HepG2 (cell line): ENCODE data around the gene IFIT3. TPM values are rescaled to one million over a fixed set of nuclear protein-coding genes. Genes with fewer than 3 reads are reported as not detected.

Source experiments
- ATAC-seq: fragments of 200-7000 bp; cut with Tn5 transposase; 3 replicates; pipeline ENCODE4 v1.9.1; 2020; ENCODE audit warnings: mild to moderate bottlenecking, moderate library complexity
- BruUV-seq: library from RNA; stranded (reverse); fragments of 400-500 nt; replicated peaks from 2 replicates; lab custom pipeline; 2021; lab: Mats Ljungman, UMichigan
- CTCF ChIA-PET: fragments of 300-600 bp; formaldehyde crosslinking; extraction: SDS; loops from one replicate; lab custom pipeline; 2021; ENCODE audit warnings: low total read pairs, inconsistent platforms, low intra/inter-chr PET ratio; lab: Yijun Ruan, JAX
- POLR2A ChIA-PET: fragments of 350-600 bp; sonication (Branson Sonifier 250); formaldehyde crosslinking; loops from one replicate; lab custom pipeline; 2020; ENCODE audit warnings: antibody characterized with exemption, inconsistent platforms; lab: Yijun Ruan, JAX
- DNase-seq: peaks from one replicate; pipeline ENCODE4 v3.0.0-alpha.2; 2015; ENCODE audit warnings: low spot score
- FAIRE-seq: peaks from 3 replicates; lab custom pipeline; 2011; peaks lifted over from hg19 to GRCh38; lab: Jason Lieb, UNC
- H2AFZ ChIP-seq: one replicate; pipeline ENCODE4 v1.6.1; 2011; ENCODE audit warnings: low read length, inconsistent platforms
- H3K27ac ChIP-seq: fragments of 300-600 bp; 3 replicates; pipeline ENCODE4 v1.8.0; 2011; ENCODE audit warnings: mixed run types, mild to moderate bottlenecking, mixed read lengths, low read length, inconsistent platforms; ENCODE audit not compliant: insufficient read depth; ENCODE audit errors: extremely low read length
- H3K27me3 ChIP-seq, 2 experiments: fragments of 200-600 bp in 1 of 2; 2 replicates in 1 of 2; 3 replicates in 1 of 2; pipeline versions ENCODE4 v1.6.0 to v1.8.0; 2011; ENCODE audit warnings: low read length in 2 of 2, mild to moderate bottlenecking in 2 of 2, moderate library complexity in 2 of 2, inconsistent platforms in 1 of 2; ENCODE audit not compliant: insufficient read depth in 2 of 2, control insufficient read depth in 1 of 2
- H3K36me3 ChIP-seq, 2 experiments: fragments of 200-600 bp in 1 of 2; replicated peaks in 1 of 2; 2 replicates in 1 of 2; 3 replicates in 1 of 2; pipeline versions ENCODE4 v1.5.1 to v1.8.0; 2011; ENCODE audit warnings: low read length in 2 of 2, inconsistent platforms in 1 of 2; ENCODE audit not compliant: insufficient read depth in 2 of 2, control insufficient read depth in 1 of 2
- H3K4me1 ChIP-seq: 2 replicates; pipeline ENCODE4 v1.5.1; 2012; ENCODE audit warnings: low read length, inconsistent platforms; ENCODE audit not compliant: insufficient read depth
- H3K4me2 ChIP-seq: 2 replicates; pipeline ENCODE4 v1.6.0; 2011; ENCODE audit warnings: low read depth, low read length, inconsistent platforms
- H3K4me3 ChIP-seq, 3 experiments: fragments of 200-600 bp in 1 of 3; sonication (generic), shearing (Covaris generic) in 1 of 3; replicated peaks in 1 of 3; 2 replicates each; pipeline ENCODE4 v1.5.1; 2011 to 2016; ENCODE audit warnings: low read length in 3 of 3, inconsistent platforms in 2 of 3, low read depth in 2 of 3, mild to moderate bottlenecking in 2 of 3, control low read depth in 1 of 3, mixed read lengths in 1 of 3; ENCODE audit not compliant: insufficient read depth in 1 of 3
- H3K79me2 ChIP-seq: one replicate; pipeline ENCODE4 v1.6.1; 2011; ENCODE audit warnings: low read length, inconsistent platforms; ENCODE audit not compliant: insufficient read depth
- H3K9ac ChIP-seq: 2 replicates; pipeline ENCODE4 v1.6.0; 2011; ENCODE audit warnings: mild to moderate bottlenecking, low read depth, low read length, inconsistent platforms; ENCODE audit not compliant: insufficient read depth
- H3K9me3 ChIP-seq: 2 replicates; pipeline ENCODE4 v1.5.1; 2012; ENCODE audit warnings: mild to moderate bottlenecking, low read length
- H4K20me1 ChIP-seq: 2 replicates; pipeline ENCODE4 v1.6.0; 2011; ENCODE audit warnings: inconsistent platforms, mild to moderate bottlenecking, low read length, moderate library complexity; ENCODE audit not compliant: insufficient read depth
- BORCS8-MEF2B ChIP-seq: sonication (generic); formaldehyde crosslinking; IDR thresholded peaks from 2 replicates; pipeline ENCODE4 v1.8.0; 2022; ENCODE audit warnings: mild to moderate bottlenecking, missing genetic modification reagents
- CENPX ChIP-seq: sonication (generic); formaldehyde crosslinking; IDR thresholded peaks from 2 replicates; pipeline ENCODE4 v1.9.0; 2021; ENCODE audit warnings: mild to moderate bottlenecking, missing genetic modification reagents, moderate library complexity
- DMAP1 ChIP-seq: IDR thresholded peaks from 2 replicates; pipeline ENCODE4 v1.6.1; 2016
- HDAC2 ChIP-seq: sonication (generic); formaldehyde crosslinking; IDR thresholded peaks from 2 replicates; pipeline ENCODE4 v1.4.0; 2020; ENCODE audit warnings: missing genetic modification reagents
- TBL1XR1 ChIP-seq: fragments of 150-350 bp; IDR thresholded peaks from 2 replicates; pipeline ENCODE4 v1.6.1; 2014; ENCODE audit warnings: borderline replicate concordance, low read length; ENCODE audit not compliant: partially characterized antibody
- ZBTB2 ChIP-seq: sonication (generic); formaldehyde crosslinking; IDR thresholded peaks from 2 replicates; pipeline ENCODE4 v1.8.0; 2022; ENCODE audit warnings: low read depth, missing genetic modification reagents
- ZNF34 ChIP-seq: sonication (generic); formaldehyde crosslinking; IDR thresholded peaks from 2 replicates; pipeline ENCODE4 v1.4.0; 2020; ENCODE audit warnings: mild to moderate bottlenecking, missing genetic modification reagents, borderline replicate concordance
- WGBS: methylation state at CpG from one replicate; pipeline ENCODE4 v1.1.6; 2017; ENCODE audit warnings: low lambda C conversion rate; 5-methylcytosine and 5-hydroxymethylcytosine counted together
- in situ Hi-C: cut with HindIII; loops from 2 replicates; pipeline ENCODE4 v1.10.0; 2017; ENCODE audit warnings: low pct_unique_long_range_greater_than_20kb; ENCODE audit not compliant: extremely low pct_ligation_motif_present
- intact Hi-C: fragments of 100-400 bp; cut with micrococcal nuclease; formaldehyde crosslinking; loops from one replicate; pipeline ENCODE4 v1.10.0; 2022; ENCODE audit not compliant: unreplicated experiment
- polyA plus RNA-seq, 8 experiments: library from polyadenylated mRNA; depleted of rRNA in 3 of 8; stranded (reverse) in 7 of 8; unstranded in 1 of 8; fragments of >200 nt; fragmentation: Illumina TruSeq in 4 of 8; extraction: Trizol in 4 of 8; gene quantifications; 2 replicates each; pipeline versions ENCODE4 v1.2.1 to v1.2.3, GENCODE V29; 2011 to 2016; ENCODE audit warnings: low read depth in 4 of 8, missing spikeins in 1 of 8, mixed read lengths in 1 of 8; ENCODE audit not compliant: insufficient read depth in 1 of 8
- total RNA-seq, 5 experiments: library from RNA; depleted of rRNA; stranded (reverse); fragments of >200 nt; fragmentation: Illumina TruSeq; extraction: Trizol; gene quantifications; 2 replicates each; pipeline ENCODE4 v1.2.3, GENCODE V29; 2016; ENCODE audit warnings: low read depth in 1 of 5
- TF ChIP-seq, protein P1 (sequence below): sonication (generic); formaldehyde crosslinking; IDR thresholded peaks from 2 replicates; pipeline ENCODE4 v1.8.0; 2022; ENCODE audit warnings: mild to moderate bottlenecking, missing genetic modification reagents, moderate library complexity

IFIT3 gene
- total and polyA plus RNA-seq, 2 of the 13 experiments (the other 11 are each of a cell fraction or from before 2014, with no cell fraction given), result 0.48 to 3.1 TPM

DNA sequence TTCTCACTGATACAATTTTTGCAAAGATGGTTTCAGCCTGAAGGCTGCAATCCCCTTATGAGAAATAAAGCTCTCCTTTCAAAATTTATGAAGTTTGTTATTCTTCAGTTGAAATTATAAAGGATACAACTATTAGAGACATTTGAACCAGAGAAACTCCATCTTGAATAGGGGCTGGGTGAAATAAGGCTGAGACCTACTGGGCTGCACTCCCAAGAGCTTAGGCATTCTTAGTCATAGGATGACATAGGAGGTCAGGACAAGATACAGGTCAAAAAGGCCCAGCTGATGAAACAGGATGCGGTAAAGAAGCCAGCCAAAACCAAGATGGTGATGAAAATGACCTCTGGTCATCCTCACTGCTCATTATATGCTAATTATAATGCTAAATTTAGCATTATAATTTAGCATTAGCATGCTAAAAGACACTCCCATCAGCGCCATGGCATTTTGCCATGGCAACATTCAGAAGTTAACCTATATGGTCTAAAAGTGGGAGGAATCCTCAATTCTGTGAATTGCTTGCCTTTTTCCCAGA, 27.7 kb downstream of the IFIT3 start:
- Histone ChIP-seq H3K27ac (no peak overlapping the region), H4K20me1 (no peaks in the 10 kb centered on the region), H3K36me3 (no peaks in the 10 kb centered on the region), H3K9me3 (no peaks in the 10 kb centered on the region), H3K4me2 (no peak overlapping the region), H3K27me3 (no peaks in the 10 kb centered on the region), H2AFZ (no peak overlapping the region), H3K4me1 (peaks cover 29% of the 10 kb centered on the region), H3K79me2 (no peaks in the 10 kb centered on the region), H3K9ac (no peak overlapping the region), H3K4me3 (no peak overlapping the region)
- FAIRE-seq (no peak), ATAC-seq (no peak), DNase-seq (no peak)
- BruUV-seq, result no TSS peak
- CTCF ChIA-PET, result no interaction called here
- POLR2A ChIA-PET, result no interaction called here
- in situ Hi-C loops, result no loop called here
- no peak for TF ChIP-seq CENPX (CRISPR knock-in tag)
- no peak for TF ChIP-seq BORCS8-MEF2B (CRISPR knock-in tag)
- TF ChIP-seq HDAC2 (CRISPR knock-in tag), result no peak
- no peak for TF ChIP-seq DMAP1
- TF ChIP-seq, protein P1, sequence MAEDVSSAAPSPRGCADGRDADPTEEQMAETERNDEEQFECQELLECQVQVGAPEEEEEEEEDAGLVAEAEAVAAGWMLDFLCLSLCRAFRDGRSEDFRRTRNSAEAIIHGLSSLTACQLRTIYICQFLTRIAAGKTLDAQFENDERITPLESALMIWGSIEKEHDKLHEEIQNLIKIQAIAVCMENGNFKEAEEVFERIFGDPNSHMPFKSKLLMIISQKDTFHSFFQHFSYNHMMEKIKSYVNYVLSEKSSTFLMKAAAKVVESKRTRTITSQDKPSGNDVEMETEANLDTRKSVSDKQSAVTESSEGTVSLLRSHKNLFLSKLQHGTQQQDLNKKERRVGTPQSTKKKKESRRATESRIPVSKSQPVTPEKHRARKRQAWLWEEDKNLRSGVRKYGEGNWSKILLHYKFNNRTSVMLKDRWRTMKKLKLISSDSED, result no peak
- no peak for TF ChIP-seq ZNF34 (CRISPR knock-in tag)
- TF ChIP-seq ZBTB2, result no peak
- TF ChIP-seq TBL1XR1, result no peak
- intact Hi-C loops, result loop anchor here (5.0 kb wide), 1 partner anchor 1087 kb away; no protein-coding TSS in a partner anchor
- 84% methylated on average over 2 of the region's 2 CpGs for WGBS
